ENCODE data around the gene PLCH1.

PLCH1 gene

DNA sequence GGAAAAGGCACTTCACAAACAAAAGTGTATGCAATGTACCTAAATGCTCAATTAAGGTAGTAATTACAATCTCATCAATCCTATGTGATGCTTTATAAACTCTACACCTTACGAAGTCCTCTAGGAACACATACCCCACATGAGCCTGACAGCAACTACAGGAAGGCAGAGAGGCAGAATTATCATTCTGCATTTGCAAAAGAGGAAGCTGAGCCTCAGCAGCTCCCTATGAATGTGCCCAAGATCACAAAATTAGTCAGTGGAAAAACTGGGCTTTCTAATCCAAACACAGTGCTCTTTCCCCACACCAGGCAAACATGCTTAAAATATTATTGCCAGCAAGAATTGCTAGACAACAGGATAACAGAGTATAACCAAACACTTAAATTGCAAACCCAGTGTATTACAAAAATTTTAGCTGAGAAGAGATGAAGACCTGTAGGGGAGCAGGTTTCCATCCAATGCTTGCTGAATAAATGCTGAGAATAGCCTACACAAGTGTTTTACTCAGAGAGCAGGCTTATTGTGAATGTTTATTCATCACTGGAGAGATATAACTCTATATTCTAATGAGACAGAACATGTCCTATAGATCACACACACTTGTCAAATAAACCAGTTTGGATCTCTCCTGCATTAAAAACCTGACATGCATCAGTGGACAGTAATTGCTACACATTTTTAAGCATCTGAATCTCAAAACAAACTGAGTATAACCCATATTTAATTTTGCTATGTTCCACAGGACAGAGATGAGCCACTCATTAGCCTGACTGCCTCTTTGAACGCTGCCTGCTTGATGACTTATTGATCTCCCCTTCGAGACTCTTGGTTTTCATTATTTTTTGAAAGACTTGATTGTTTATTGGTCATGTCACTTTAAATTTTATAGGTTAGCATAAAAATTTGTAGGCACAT, 62.2 kb downstream of the PLCH1 start:
- DNase-seq: no peak

- DNase-seq: no peak
Observed at GRCh38 chr3:155676252-155676981, 68.5 kb downstream of the PLCH1 start.

DNA sequence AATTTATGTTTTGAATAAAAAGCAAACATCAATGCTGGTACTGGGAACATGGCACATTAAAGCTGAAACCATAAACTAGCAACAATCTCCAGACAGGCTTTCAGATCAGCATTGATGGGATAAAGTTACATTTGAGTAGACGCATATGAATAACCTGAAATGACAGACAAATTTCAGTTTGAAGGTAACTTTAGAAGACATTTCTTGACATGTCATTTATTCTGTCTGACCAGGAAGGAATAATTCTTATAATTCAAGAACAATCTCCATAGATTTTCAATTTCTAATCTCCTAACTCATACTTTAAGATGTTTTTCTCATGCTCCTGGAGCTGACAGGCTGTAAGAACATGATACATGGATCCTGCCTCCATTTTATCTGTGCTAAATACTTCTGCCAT, 69.8 kb downstream of the PLCH1 start:
- DNase-seq: no peak

- DNase-seq: no peak
Observed at GRCh38 chr3:155673421-155673820, 71.5 kb downstream of the PLCH1 start.

GRCh38 chr3:155670335-155670734, 74.5 kb downstream of the PLCH1 start:
- no peak for DNase-seq

- no peak for DNase-seq
Observed at GRCh38 chr3:155667988-155668387, 76.9 kb downstream of the PLCH1 start.

DNA sequence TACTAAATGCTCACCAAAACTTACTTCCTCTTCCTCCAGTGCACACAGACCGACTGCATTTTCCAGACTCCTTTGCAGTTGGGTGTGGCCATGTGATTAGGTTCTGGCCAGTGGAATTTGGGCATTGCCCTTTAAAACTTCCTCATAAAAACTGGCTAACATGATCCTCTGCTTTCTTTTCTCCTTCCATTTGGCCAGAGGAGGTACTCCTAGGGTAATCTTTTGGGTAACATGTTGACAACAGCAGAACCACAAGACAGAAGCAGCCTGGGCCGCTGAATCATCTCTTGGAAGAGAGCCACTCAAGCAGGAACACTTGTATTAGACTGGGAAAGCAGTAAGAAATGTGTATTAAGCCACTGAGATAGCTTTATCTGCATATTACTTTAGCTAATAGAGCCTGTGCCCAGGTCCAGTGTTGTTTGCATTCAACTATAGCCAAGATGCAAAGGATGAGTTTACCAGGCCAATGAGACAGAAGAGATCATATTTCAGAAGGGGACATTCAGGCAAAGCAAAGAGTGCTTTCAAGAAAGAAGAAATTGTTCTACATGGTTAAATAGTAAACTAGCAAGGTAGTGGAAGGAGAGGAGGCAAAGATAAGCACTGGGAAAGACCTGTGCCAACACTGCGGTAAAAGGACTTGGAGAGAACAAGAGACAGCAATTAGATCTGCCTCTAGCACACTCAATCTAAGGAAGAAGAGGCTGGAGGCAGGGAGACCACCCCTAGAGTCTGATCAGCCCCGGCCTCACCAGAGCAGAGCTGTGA, 79.8 kb downstream of the PLCH1 start:
- peak; percentile 12 for DNase-seq

GRCh38 chr3:155663467-155664212, 81.2 kb downstream of the PLCH1 start:
- no peak for DNase-seq

DNA sequence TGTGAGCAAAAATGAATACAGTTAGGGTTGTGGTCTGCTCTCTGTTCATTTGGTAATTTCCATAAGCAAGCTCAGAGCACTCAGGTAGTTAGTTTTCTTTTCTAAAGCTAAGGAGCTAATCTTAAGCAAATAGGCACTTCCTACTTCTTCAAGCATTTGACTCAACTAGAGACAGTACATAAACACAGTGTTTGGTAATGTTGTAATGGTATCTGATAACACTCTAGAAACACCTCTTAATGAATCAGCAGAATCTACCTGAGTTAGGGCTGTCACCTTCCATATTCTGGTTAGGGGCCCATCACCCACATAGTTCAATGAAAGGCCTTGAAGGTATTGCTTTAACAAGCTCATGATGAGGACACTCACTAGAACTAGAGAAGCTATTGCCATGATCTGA, 83.1 kb downstream of the PLCH1 start:
- DNase-seq: peak; percentile 57

DNA sequence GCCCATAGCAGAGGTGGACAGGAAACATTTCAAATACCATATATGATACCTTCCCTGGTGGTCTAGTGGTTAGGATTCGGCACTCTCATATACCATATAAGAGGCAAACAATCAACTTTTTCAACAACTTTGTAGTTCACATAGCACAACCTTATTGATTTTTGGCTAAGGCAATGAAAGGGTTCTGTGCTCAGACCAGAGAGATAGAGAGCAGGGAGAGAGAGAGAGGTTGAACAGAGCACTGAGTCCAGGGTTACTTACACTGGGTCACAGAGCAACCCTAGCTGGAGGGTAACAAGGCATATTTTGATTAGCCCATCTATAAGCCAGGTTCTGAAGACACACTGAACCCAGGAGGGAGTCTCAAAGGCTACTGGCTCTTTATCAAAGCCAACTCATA, 83.8 kb downstream of the PLCH1 start:
- no peak for DNase-seq

GRCh38 chr3:155658671-155659261, 86.1 kb downstream of the PLCH1 start:
- DNase-seq: no peak

- DNase-seq: no peak
Observed at GRCh38 chr3:155658006-155658405, 86.9 kb downstream of the PLCH1 start.

DNA sequence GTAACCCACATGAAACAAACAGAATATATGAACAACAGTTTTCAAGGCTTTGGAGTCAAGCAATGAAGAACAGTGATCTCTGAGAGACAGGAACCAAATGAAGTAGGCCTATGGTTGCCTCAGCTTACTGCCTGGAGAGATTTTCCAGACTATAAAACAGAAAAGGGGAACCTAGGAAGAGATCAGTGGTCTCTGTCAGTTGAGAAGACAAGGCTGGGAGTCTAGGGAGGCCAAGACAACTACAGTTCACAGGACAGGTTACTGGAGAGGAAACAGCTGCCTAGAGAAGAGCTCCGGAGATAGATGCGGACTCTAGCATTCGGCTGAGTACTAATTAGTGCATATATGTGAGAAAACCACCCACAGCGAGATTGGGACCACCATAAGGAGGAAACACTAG, 87.7 kb downstream of the PLCH1 start:
- no peak for DNase-seq

- DNase-seq: no peak
Observed at GRCh38 chr3:155656466-155656865, 88.4 kb downstream of the PLCH1 start.

DNA sequence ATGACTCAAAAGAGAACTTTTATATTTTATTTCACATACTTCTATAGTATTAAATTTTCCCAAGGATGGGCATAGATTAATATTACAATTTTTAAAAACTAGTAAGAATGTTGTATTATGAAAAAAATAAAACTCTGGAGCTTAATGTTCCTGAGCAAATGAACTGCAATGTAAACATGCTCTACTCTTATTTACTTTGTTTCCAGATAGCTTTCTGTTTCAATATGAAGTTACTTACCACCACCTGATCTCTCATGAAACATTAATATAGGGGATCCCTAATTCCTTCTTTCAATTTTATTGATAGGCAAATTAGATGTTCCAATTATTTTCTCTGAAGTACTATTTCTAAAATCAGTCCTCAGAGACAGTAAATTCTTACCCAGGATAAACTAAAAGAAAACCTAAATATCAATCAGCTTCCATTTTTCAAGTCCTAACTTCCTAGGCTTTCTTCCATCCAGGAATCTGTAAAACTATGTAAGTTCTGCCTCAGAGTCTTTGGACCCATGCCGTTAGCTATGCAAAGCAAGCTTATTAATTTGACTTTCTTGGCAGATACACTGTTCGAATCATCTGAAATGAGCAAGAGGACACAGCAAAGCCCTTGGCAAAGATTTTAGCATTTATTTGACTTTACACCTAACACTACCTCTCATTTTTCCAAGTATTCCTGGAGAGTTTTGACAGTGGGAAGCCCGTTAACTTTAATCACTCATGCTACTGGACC, 93.2 kb downstream of the PLCH1 start:
- no peak for DNase-seq

DNA sequence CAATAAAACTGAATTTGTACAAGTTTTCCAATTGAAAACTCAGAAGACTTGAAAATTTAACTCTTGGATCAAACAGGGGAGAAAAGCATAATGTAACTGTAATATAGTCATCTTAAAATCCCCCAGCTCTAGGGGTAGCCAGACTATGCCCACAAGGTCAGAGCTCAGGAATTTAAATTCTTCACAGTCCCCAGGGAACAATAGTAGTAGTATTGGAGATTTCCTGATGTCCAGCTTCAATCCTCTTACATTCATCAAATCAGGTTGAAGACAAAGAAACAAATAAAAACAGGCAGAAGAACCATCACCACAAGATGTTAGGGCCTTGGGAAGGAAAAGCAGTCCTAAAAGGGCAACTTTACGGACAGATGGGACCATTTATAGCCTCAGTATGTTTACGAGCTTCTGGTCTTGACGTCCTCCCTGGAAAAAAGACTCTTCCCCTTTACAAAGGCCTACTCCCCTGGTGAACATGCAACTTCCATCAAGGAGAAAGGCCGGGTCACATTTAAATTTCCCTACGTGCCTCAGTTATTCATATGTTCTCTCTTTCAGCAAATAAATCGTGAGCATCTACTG, 96.8 kb downstream of the PLCH1 start:
- no peak for DNase-seq

- DNase-seq: no peak
Observed at GRCh38 chr3:155647206-155647605, 97.7 kb downstream of the PLCH1 start.

DNA sequence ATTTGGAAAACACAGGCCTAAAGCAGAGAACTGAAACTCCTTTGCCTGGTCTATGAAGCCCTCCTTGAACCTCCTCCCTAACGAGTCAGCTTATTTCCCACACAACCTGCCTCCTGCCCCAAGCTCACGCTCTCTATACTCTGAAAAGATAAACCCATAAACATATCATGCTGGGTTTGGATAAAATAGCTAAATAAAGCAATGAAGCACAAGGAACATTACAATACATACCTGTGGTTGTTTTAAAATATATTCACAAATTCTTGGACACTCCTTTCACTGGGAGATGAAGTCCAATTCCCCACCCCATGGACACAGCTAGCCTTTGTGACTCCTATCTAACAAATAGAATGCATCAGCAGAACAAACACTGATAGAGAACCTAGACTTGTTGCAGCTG, 98.2 kb downstream of the PLCH1 start:
- no peak for DNase-seq

DNA sequence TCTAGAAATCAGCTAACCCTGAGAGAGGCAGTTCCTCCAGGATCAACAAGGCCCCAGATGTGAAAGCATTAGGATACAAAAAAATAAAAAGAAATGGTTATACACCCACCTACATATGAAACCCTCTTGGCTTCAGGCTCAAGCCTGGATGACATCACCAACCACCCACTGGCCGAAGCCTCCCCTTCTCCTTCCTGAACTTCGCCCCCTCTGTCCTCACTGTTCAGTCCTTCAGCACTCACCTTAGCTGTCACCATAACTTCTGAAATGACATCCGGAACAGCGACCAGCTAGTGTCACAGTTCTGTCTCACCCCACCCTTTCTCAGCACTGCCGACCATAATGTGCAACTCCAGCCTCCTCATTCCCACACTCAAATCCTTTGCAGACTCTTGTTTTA, 98.7 kb downstream of the PLCH1 start:
- DNase-seq: no peak

- DNase-seq: peak; percentile 59
Observed at GRCh38 chr3:155643581-155644165, 101.2 kb downstream of the PLCH1 start.

DNA sequence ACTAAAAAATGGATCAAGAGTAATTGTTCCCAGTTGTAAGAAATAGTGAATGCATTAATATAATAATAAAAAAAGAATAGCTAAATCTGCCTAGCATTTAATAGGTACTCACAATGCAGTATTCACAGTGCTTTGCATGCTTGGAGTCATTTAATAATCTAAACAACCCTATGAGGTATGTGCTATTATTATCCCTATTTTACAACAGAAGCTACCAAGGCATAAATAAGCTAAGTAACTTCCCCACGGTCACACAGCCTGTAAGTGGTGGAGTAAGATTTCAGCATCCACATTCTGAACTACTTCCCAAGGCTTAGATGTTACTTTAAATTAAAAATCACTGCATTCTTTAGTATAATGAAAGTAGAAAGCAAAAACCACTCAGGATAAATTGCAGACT, 102.9 kb downstream of the PLCH1 start:
- no peak for DNase-seq
